NCI-H1105 treated with DMSO at 0.1 percent for 48 hours (cell line): ENCODE data around the gene CD2BP2.
A peak's percentile ranks its signal among the peaks of the same experiment; 100 is the strongest.

ENCODE experiments used
- DNase-seq: peaks from one replicate; lab custom pipeline; 2025; lab: John Stamatoyannopoulos, UW

The CD2BP2 gene

DNA sequence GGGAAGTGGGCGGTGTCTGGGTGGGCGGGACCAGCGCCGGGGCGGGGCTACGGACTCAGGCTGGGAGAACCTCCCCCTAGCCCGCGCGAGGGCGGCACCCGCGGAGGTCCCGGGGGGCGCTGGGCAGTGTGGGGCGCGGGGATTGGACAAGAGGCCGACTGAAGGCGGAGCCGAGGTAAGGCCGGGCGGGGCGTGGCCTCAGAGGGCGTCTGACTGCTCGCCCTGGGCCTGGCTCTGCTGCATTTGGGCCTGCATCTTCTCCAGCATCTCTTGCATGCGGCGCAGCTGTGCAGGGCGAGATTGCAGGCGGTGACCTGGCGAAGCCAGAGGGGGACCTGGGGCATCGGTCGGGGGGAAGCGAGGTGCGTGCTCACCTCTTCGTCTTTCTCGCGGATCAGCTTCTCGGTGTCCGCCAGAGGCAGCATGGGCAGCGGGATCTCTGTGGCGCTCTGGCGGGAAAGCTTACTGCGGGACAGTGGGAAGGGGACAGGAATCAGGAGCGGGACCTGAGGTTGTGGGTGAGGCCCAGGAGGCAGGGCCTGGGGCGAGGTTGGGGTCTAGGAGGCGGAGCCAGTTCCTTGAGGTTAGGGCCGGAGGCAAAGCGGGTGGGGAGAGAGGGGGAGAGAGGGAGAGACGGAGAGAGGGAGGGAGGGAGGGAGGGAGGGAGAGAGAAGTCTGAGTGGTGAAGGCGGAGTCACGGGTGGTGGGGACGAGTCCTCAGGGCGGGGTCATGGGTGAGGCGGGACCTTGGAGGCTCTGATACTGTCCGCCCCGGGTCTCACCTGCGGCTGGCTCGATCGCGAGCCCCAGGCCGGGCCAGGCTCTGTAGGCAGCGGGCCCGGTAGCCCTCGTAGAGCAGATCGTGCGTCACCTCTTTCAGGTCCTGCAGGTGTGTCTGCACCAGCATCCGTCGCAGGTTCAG is 23.4 kb upstream of the CD2BP2 start:
- peak; percentile 92 for DNase-seq

DNA sequence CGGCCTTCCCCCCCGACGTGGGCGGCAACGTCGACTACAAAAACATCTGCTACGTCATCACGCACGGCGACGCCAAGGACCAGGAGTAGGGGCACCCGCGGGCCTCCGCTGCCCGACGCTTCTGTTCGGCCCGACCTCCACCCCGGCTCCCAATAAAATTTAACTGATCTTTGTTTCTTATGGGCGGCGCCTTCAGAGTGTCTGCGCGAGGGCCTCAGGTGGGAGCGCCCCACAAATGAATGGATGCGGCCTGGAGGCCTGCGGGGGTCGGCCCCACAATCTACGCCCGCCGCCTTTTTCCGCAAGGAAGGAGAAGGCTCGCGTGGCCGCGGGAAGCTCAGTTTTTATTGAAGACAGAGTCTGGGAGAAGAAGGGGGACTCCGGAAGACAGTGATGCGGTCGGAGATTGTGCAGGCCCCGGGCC is 22.7 kb upstream of the CD2BP2 start:
- DNase-seq = peak; percentile 86

- DNase-seq = no peak
Observed at GRCh38 chr16:30377050-30377811, 22.1 kb upstream of the CD2BP2 start.

DNA sequence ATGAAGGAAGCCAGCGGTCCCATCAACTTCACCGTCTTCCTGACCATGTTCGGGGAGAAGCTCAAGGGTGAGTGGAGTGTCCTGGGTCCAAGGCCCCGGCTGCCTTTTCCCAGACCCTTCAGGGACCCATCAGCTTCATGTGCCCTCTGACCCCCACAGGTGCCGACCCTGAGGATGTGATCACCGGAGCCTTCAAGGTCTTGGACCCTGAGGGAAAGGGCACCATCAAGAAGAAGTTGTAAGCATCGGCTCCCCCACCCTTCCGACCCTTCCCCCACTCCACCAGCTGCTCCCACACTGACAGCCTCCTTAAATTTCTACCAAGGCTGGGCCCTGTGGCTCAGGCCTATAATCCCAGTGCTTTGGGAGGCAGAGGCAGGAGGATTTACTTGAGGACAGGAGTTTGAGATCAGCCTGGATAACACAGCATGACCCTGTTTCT is 21.4 kb upstream of the CD2BP2 start:
- DNase-seq = no peak

- no peak for DNase-seq
Observed at GRCh38 chr16:30375864-30376263, 20.8 kb upstream of the CD2BP2 start.

GRCh38 chr16:30374538-30374937 is 19.4 kb upstream of the CD2BP2 start, which contains the start of gene MYL11:
MYL11 (plus strand) TSS chr16:30374802; CDS start chr16:30374858, 56 bp downstream.
- DNase-seq = no peak

DNA sequence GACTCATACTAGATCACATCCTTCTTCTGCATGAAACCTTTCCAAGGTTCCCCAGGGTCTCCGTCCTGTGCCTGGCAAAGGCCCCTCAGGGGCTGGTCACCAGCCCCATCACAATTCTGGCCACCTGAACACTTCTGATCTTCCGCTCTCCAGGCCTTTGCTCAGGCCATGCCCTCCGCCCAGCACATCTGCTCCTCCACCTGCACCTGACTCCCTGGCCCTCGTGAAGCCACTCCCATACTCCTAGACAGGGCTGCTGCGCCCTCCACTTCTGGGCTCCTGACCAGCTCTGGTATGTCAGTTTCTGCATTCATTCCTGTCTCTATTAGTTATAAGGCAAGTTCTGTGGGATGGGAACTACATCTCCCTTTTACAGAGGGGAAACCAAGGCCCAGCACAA is 17.6 kb upstream of the CD2BP2 start:
- no peak for DNase-seq

GRCh38 chr16:30372038-30372712 is 17.1 kb upstream of the CD2BP2 start:
- DNase-seq = no peak

DNA sequence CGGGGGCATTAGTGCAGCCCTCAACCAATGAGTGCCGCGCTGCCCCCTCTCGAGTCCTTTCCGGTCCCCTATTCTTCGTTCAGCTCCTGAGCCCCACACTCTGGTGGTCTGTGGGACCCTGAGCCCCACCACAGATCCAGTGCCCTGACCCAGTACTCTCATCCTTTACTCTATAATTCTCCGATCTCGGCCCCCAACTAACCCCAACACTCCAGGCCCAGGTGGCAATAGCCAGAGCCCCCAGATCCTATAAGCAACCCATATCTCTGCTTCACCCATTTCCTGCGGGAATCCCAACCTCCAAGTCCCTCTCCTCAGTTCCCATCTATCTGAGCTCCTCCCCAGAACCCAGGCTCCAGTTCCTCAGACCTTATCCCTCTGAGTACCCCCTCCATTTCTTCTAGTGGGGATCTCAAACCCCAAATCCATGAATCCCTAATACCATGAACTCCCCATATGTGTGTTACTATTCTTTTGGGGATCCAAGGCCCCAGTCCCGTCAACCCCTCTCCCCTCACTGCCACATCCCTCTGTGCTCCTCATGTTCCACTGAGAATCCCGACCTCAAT is 16.2 kb upstream of the CD2BP2 start:
- DNase-seq = no peak

- peak; percentile 100 for DNase-seq
Observed at GRCh38 chr16:30370456-30371247, 15.5 kb upstream of the CD2BP2 start, which contains the start of gene TBC1D10B. TBC1D10B (minus strand) TSS chr16:30370494; CDS start chr16:30370183, 311 bp downstream.

DNA sequence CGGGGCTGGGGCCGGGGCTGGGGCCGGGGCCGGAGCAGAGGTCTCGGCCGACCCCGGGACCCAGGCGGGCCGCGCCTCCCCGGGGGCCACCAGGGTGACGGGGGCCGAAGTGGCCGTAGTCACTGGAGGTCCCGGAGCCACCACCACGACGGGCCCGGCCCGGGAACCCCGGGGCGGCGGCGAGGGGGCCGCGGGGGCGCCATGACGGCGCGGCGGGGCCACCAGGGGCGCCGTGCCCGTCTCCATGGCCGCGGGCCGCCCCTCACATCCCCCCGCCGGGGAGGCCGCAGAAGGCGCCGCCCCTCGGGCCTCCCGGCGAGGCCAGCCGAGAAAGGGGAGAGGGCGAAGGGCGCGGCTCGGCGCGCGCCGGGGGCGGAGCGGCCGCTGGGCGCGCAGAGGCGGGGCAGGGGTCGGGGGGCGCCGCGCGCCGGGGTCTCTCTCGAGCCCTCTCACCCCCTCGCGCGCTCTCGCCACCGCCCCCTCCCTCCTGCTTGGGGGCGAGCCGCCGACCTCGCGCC is 14.9 kb upstream of the CD2BP2 start:
- DNase-seq = no peak

- no peak for DNase-seq
Observed at GRCh38 chr16:30369091-30369937, 14.2 kb upstream of the CD2BP2 start.

- no peak for DNase-seq
Observed at GRCh38 chr16:30368792-30369090, 13.6 kb upstream of the CD2BP2 start.

GRCh38 chr16:30368122-30368791 is 13.1 kb upstream of the CD2BP2 start:
- DNase-seq = no peak

- DNase-seq = no peak
Observed at GRCh38 chr16:30367349-30368009, 12.4 kb upstream of the CD2BP2 start.

- no peak for DNase-seq
Observed at GRCh38 chr16:30366511-30366910, 11.4 kb upstream of the CD2BP2 start.

DNA sequence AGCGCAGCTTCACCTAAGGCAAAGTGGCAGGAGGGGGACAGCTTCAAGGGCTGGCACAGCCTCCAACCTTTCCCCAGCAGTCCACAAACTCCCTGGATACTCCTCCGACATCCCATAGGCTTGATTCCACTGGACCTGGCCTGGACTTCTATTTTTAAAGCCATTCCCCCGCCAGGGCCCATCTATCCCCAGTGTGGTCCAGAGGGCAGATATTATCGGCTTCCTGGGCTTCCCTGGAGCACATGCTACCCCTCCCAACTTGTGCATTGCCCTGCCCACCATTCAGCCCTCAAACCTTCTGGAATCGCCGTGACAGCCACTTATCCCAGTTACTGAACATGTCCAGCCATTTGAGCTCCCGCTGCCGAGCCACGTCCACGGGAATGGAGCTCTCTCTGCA is 10.1 kb upstream of the CD2BP2 start:
- DNase-seq = no peak

- no peak for DNase-seq
Observed at GRCh38 chr16:30361180-30361579, 6.1 kb upstream of the CD2BP2 start.

- DNase-seq = no peak
Observed at GRCh38 chr16:30359871-30360170, 4.7 kb upstream of the CD2BP2 start.
